ENCODE data around the gene NPY4R2. TPM values are rescaled to one million over a fixed set of nuclear protein-coding genes. Genes with fewer than 3 reads are reported as not detected.
"Not testable (repeated sequence)": the region's sequence is repeated elsewhere in the genome, so short reads cannot be mapped to it uniquely, and the experiment has no call there.

NPY4R2 gene
- total and polyA plus RNA-seq, 2 donors (not counting 3 experiments of a cell fraction or from before 2014, with no cell fraction given) = not detected

- H3K9ac ChIP-seq (replicated peaks; ENCODE audit: extremely low read depth, insufficient read depth, low read length); H2AFZ ChIP-seq (ENCODE audit: low read depth, low read length); CTCF ChIA-PET; dilution Hi-C loops (cut with MboI; ENCODE audit: extremely low pct_ligation_motif_present, low sequenced_read_pairs); H4K20me1 ChIP-seq (replicated peaks; ENCODE audit: control insufficient read depth, extremely low read depth, insufficient read depth, low read length); H3K9me1 ChIP-seq (replicated peaks; ENCODE audit: control insufficient read depth, extremely low read depth, insufficient read depth, low read length); BruUV-seq (replicated peaks); POLR2A ChIA-PET; intact Hi-C loops (cut with micrococcal nuclease); H3K4me2 ChIP-seq (ENCODE audit: insufficient read depth, low read length); H3K4me3 ChIP-seq (replicated peaks in 1 of 3; ENCODE audit: insufficient read depth in 1 of 3, low read depth in 1 of 3, low read length in 3 of 3); H3K36me3 ChIP-seq (ENCODE audit: control insufficient read depth in 2 of 2, extremely low read depth in 1 of 2, insufficient read depth in 2 of 2, low read length in 2 of 2); H3K4me1 ChIP-seq (ENCODE audit: control insufficient read depth, extremely low read depth, insufficient read depth, low read length); H3K27ac ChIP-seq (ENCODE audit: insufficient read depth, low read depth, low read length); DNase-seq (ENCODE audit: low read depth, low spot score); H3K79me2 ChIP-seq (ENCODE audit: control insufficient read depth, insufficient read depth, low read length); H3K9me3 ChIP-seq (replicated peaks; ENCODE audit: control insufficient read depth, insufficient read depth, low read length); FAIRE-seq; H3K27me3 ChIP-seq (ENCODE audit: control insufficient read depth in 2 of 2, insufficient read depth in 2 of 2, low read length in 2 of 2): not testable (repeated sequence)
These were observed 51.6 kb downstream of the NPY4R2 start for GRCh38 chr10:47970047-47970446.

GRCh38 chr10:47971598-47971997 is 53.1 kb downstream of the NPY4R2 start:
- POLR2A ChIA-PET; FAIRE-seq; H3K4me3 ChIP-seq (replicated peaks in 1 of 3; ENCODE audit: insufficient read depth in 1 of 3, low read depth in 1 of 3, low read length in 3 of 3); H3K36me3 ChIP-seq (ENCODE audit: control insufficient read depth in 2 of 2, extremely low read depth in 1 of 2, insufficient read depth in 2 of 2, low read length in 2 of 2); CTCF ChIA-PET; H4K20me1 ChIP-seq (replicated peaks; ENCODE audit: control insufficient read depth, extremely low read depth, insufficient read depth, low read length); DNase-seq (ENCODE audit: low read depth, low spot score); H3K4me2 ChIP-seq (ENCODE audit: insufficient read depth, low read length); H2AFZ ChIP-seq (ENCODE audit: low read depth, low read length); H3K9me3 ChIP-seq (replicated peaks; ENCODE audit: control insufficient read depth, insufficient read depth, low read length); BruUV-seq (replicated peaks); H3K4me1 ChIP-seq (ENCODE audit: control insufficient read depth, extremely low read depth, insufficient read depth, low read length); H3K27me3 ChIP-seq (ENCODE audit: control insufficient read depth in 2 of 2, insufficient read depth in 2 of 2, low read length in 2 of 2); H3K9me1 ChIP-seq (replicated peaks; ENCODE audit: control insufficient read depth, extremely low read depth, insufficient read depth, low read length); H3K9ac ChIP-seq (replicated peaks; ENCODE audit: extremely low read depth, insufficient read depth, low read length); H3K79me2 ChIP-seq (ENCODE audit: control insufficient read depth, insufficient read depth, low read length); dilution Hi-C loops (cut with MboI; ENCODE audit: extremely low pct_ligation_motif_present, low sequenced_read_pairs); intact Hi-C loops (cut with micrococcal nuclease); H3K27ac ChIP-seq (ENCODE audit: insufficient read depth, low read depth, low read length): not testable (repeated sequence)

DNA sequence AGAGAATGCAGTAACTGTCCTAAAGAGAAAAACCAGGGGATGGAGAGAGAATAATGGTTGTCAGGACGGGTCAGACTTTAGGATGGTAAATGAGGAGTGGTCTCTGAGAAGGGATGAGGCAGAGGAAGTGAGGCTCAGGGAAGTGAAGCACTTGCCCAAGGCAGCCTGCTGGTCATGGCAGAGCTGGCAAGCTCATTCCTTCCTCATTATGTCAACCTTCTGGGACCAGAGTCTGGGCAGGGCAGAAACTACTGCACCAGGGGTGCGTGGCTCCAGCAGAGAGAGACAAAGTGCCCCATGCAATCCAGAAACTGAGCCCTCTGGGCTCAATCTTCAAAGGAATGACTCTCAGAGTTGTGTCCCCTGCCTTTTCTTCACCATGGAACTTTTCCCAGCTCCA is 53.6 kb downstream of the NPY4R2 start:
- intact Hi-C loops (cut with micrococcal nuclease); H3K4me2 ChIP-seq (ENCODE audit: insufficient read depth, low read length); H2AFZ ChIP-seq (ENCODE audit: low read depth, low read length); CTCF ChIA-PET; dilution Hi-C loops (cut with MboI; ENCODE audit: extremely low pct_ligation_motif_present, low sequenced_read_pairs); H3K27ac ChIP-seq (ENCODE audit: insufficient read depth, low read depth, low read length); H3K27me3 ChIP-seq (ENCODE audit: control insufficient read depth in 2 of 2, insufficient read depth in 2 of 2, low read length in 2 of 2); H4K20me1 ChIP-seq (replicated peaks; ENCODE audit: control insufficient read depth, extremely low read depth, insufficient read depth, low read length); POLR2A ChIA-PET; FAIRE-seq; H3K4me3 ChIP-seq (replicated peaks in 1 of 3; ENCODE audit: insufficient read depth in 1 of 3, low read depth in 1 of 3, low read length in 3 of 3); BruUV-seq (replicated peaks); H3K9me3 ChIP-seq (replicated peaks; ENCODE audit: control insufficient read depth, insufficient read depth, low read length); DNase-seq (ENCODE audit: low read depth, low spot score); H3K9me1 ChIP-seq (replicated peaks; ENCODE audit: control insufficient read depth, extremely low read depth, insufficient read depth, low read length); H3K9ac ChIP-seq (replicated peaks; ENCODE audit: extremely low read depth, insufficient read depth, low read length); H3K79me2 ChIP-seq (ENCODE audit: control insufficient read depth, insufficient read depth, low read length); H3K36me3 ChIP-seq (ENCODE audit: control insufficient read depth in 2 of 2, extremely low read depth in 1 of 2, insufficient read depth in 2 of 2, low read length in 2 of 2); H3K4me1 ChIP-seq (ENCODE audit: control insufficient read depth, extremely low read depth, insufficient read depth, low read length): not testable (repeated sequence)

Other genes with a start within 250 kb of the NPY4R2 start
- 0.18 TPM in 1 of 2 replicates, not detected in the other for gene SYT15B, start 155.1 kb upstream of the NPY4R2 start, total RNA-seq
- gene SYT15B, start 155.1 kb upstream of the NPY4R2 start, polyA plus RNA-seq = 0.08 and 0.14 TPM in 2 replicates
- gene FAM25C, start 81.1 kb downstream of the NPY4R2 start, total RNA-seq = not detected in 2 replicates
- not detected in 2 replicates for gene FAM25C, start 81.1 kb downstream of the NPY4R2 start, polyA plus RNA-seq

Measured in endothelial cell of umbilical vein (primary cell).